Prostate gland (tissue), 2 donors: ENCODE results near the gene AKAP7.

Experiments
- POLR2A ChIP-seq: fragments of 450-650 bp; IDR thresholded peaks from one replicate; pipeline ENCODE4 v1.6.1; 2016; ENCODE audit warnings: antibody characterized with exemption, mild to moderate bottlenecking
- POLR2AphosphoS5 ChIP-seq: sonication (generic); formaldehyde crosslinking; IDR thresholded peaks from one replicate; pipeline ENCODE4 v1.6.1; 2017; ENCODE audit warnings: antibody characterized with exemption
- TF ChIP-seq, protein P1 (sequence below), 4 experiments: fragments of 200-600 bp in 2 of 4; fragments of 450-650 bp in 2 of 4; sonication (generic) in 2 of 4; IDR thresholded peaks; 1 replicate in 3 of 4; 2 replicates in 1 of 4; pipeline ENCODE4 v1.5.1; 2016 to 2019; ENCODE audit warnings: antibody characterized with exemption in 4 of 4, mild to moderate bottlenecking in 2 of 4, moderate library complexity in 2 of 4

DNA sequence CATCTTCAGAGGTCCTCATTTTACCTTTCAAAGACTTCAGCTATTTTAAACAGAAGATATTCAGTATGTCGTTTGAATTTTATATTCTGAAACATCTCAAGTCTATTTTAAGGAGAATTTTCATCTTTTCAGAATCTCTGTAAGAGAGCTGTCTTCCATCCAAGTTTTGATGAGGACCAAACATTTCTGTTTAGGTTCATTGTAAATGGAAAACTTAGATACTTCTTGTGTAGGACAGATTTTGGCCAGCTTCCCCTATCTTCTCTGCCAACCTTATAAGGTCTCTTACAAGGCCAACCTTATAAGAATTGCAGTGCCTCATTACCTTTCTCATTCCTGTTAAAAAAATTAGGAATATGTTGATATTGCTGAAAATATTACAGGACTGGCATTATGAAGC, 88.1 kb downstream of the AKAP7 start:
- TF ChIP-seq, protein P1, sequence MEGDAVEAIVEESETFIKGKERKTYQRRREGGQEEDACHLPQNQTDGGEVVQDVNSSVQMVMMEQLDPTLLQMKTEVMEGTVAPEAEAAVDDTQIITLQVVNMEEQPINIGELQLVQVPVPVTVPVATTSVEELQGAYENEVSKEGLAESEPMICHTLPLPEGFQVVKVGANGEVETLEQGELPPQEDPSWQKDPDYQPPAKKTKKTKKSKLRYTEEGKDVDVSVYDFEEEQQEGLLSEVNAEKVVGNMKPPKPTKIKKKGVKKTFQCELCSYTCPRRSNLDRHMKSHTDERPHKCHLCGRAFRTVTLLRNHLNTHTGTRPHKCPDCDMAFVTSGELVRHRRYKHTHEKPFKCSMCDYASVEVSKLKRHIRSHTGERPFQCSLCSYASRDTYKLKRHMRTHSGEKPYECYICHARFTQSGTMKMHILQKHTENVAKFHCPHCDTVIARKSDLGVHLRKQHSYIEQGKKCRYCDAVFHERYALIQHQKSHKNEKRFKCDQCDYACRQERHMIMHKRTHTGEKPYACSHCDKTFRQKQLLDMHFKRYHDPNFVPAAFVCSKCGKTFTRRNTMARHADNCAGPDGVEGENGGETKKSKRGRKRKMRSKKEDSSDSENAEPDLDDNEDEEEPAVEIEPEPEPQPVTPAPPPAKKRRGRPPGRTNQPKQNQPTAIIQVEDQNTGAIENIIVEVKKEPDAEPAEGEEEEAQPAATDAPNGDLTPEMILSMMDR (IDR thresholded peaks at IDR 0.05), result no peak
- TF ChIP-seq POLR2A (no peak), POLR2AphosphoS5 (no peak)
